Activated T-cell treated with anti-CD3 and anti-CD28 coated beads for 4 hours (primary cell): Measurements from ENCODE around the gene IBSP.

Source experiments
- DNase-seq: peaks from one replicate; pipeline ENCODE4 v3.0.0-alpha.2; 2020

Gene IBSP

DNA sequence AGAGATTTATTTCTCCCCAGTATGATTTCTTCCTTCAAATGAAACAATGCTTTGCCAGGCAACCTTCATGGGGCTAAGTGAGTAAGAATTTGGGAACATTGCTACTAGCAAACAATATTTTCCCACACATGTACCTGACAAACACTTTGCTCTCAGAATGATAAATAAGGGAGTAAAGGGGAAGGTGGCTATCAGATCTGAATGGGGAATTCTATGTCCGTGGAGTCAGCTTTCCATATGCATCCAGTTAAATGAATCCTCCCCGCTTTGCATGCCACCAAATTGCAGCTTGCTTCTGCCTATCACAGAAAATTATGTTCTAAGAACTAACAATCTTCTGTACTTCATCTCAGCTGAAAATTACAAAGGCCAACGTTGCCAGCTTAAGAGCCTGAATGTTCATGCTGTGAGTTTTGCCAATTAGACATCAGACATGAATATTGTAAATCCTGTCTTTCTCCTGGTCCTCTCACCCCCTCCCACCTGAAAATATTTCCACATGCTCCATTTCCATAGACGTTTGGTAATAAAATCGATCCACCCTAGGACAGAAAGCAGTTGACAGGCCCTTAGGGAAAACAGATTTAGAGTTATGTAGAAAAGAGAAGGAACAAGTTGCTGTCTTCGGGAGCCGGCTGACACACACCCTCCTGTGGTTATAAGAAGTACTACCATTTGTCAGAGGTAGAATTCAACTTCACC, 39.7 kb downstream of the IBSP start:
- DNase-seq, result no peak

DNA sequence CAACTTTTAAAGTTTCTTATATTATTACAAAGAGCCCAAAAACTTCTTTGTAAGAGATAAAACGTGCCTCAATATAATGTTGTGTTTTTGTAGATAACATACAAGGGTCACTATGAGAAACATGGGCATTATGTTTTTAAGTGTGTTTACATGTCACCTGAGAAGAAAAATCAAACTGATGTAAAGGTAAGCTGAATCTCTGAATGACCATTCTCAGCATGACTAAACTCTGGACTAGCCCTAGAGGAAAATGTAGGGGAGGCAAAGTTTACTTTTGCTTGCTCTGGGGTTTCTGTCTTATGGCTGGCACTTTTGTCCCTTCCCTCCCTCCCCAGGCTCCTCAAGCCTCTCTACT, 40.2 kb downstream of the IBSP start:
- DNase-seq, result no peak

DNA sequence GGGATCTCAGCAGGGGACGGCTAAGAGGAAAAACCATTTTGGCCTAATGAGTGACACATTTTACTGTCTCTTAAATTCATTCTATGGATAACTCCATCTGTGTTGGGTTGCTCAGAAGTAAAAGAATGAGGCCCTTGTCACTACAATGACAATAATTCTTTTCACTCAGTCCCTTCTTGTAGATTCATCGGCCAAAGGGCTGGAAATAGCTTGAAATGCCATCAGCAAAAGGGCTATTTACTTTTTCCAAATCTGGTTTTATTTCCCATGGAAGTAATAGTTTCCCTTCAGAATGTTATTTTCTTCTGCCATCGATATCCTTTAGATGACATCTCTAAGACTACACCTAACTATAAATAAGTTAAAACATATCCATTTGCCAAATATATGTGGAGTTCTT, 40.8 kb downstream of the IBSP start:
- no peak for DNase-seq

DNA sequence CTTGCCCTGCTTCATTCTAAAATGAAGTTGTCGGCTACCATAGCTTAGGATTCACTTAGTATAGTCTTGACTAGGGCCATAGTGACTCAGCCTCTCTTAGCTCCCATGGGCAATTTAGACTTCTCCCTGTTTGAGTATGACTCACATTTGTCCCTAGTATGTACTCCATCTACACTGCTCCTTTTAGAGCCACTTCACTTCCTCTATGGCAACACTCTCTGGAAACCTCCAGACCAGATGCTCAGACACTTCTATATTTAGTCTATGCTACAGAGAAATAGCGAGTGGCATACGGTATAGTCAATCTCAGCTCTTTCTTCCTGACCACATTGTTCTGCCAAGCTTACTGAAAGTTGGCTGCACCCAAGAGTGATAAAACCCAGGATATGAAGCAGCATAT, 44.6 kb downstream of the IBSP start:
- DNase-seq, result no peak

DNA sequence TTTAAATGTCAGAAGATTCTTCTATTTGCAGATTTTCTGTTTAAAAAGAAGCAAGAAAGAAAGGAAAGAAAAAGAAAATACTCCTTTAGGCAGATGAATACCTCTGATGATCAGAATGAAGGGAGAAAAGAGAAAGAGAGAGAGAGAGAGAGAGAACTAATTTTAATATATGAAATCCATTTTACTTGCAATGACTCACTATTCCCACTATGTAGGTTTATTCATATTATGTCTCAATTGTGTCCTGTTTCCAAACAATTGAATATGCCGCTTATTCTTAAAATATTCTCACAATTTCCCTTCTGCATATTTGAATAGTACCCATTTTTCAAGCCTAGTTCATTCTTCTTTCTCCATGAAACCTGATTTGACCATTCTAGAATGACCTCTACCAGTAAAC, 45.1 kb downstream of the IBSP start:
- no peak for DNase-seq

DNA sequence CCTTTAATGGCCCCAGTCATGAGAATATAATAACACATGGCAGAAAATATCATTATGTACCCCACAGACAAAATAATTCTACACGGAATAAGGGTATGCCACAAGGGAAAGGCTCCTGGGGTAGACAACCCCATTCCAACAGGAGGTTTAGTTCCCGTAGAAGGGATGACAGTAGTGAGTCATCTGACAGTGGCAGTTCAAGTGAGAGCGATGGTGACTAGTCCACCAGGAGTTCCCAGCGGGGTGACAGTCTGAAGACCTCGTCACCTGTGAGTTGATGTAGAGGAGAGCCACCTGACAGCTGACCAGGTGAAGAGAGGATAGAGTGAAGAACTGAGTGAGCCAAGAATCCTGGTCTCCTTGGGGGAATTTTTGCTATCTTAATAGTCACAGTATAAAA, 46.9 kb downstream of the IBSP start:
- no peak for DNase-seq

DNA sequence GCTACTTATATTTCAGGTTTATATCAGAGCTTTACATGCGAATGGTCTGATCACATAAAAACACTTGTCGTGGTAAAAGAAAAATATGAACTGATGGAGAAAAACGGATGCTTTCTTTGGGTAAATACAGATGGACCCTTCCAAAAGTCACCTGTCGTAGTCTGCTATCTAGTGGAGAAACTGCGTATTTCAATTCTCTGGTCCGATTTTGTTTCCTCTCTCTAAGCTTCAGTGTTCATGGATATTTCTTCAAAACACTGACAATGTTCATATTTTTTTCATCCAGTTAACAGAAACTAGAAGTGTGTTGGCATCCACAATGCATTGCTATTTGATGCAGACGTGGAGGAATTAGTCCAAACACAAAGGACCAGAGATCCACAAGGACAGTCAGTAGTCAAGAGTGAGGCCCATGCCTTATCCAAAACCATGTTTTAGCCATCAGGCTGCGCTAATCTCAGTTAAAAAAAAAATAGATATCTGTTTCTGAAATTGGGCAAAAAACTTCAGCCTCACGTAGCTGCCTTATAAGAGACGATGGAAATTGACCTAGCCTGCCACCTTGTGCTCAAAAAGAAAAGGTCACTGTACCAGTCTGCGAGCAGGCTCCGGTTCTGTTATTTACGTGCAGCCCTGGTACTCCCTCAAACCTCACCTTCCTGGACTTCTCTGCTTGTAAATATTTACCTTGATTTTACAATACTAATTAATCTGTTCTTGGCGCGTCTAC, 49.4 kb downstream of the IBSP start:
- DNase-seq, result peak; percentile 8

DNA sequence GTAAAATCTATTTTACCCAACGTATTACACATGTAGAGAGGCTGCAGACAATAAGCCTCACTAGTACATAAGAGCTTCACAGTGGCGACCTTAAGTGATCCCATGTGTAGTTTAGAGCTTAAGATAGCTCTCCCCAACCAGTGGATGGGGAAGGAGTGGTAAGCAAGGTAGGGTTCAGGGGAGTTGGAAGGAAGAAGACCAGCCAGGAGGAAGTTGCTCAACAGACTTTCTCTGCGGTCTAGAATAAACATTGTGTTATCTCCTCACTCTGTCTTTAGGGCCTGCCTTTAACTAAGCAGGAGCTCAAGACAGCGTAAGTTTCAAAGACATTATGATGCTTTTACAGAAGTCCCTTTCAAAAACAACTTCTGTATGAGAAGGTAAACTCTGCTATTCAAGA, 50.3 kb downstream of the IBSP start:
- no peak for DNase-seq

DNA sequence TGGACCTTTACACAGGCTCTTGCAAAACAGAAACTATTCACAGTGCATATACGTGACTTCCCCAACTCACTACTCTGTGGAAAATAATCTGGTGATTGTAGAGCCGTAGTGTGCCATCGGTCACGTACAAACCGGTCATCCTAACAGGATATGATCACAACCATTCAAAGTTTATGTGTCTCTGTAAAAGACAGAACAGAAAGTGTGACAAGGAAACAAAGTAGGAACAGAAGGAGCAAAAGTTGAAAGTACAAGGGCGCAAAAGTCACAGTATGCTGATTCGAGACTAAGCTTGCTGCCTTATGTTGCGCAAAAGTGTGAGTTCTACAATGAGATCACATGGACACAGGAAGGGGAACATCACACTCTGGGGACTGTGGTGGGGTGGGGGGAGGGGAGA, 52.0 kb downstream of the IBSP start:
- no peak for DNase-seq

DNA sequence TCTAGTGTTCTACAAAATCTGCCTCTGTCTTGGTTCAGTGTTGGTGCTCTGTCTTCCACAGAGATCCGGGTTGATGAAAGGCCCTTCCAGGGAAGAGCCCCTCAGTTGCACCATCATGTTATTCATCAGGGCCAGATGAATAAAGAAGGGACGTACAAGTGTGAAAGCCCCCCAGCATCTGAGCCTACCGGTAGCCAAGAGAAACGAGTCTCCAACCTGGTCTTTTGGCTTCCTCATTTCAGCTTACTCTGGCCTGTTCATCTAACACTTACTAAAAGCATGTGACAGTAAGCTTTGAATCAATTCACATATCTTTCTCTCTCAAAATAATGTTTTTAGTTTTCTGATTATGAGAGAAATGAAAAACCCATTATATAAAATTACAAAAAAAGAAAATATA, 52.6 kb downstream of the IBSP start:
- no peak for DNase-seq

DNA sequence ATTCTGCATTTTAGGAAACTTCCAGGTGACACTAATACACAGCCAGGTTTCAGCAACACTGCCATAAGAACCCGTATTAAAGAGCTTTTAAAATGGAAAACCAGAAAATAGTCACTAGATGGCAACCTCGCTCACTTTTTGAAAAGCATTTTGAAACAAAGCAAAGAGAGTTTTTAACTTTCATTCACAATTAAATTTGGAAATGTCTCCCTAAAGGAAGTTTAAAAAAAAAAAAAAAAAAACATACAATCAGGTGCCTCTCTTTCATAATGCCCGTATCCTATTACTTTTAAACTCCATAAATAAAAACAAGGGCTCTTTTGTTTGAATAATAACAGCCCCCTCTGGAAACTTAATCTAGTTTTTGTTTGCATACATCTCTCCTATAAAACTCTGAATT, 53.8 kb downstream of the IBSP start:
- DNase-seq, result no peak

DNA sequence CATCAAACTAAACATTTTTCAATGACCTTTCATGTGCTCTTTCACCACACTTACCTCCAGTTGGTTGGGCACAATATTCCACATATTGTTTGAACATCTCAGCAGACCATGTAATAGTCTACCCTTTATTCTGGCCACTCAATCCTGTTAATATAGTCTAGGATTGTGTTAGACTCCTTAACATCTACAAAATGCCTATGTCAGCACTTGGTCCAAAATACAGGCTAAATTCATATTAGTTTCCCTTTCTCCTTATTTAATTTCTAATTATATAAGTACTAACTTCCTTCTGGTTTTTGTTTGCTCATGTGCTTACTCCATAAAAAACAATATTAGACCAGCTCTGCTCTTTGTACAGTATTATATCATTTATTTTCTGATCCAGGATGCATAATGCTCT, 54.5 kb downstream of the IBSP start:
- no peak for DNase-seq

DNA sequence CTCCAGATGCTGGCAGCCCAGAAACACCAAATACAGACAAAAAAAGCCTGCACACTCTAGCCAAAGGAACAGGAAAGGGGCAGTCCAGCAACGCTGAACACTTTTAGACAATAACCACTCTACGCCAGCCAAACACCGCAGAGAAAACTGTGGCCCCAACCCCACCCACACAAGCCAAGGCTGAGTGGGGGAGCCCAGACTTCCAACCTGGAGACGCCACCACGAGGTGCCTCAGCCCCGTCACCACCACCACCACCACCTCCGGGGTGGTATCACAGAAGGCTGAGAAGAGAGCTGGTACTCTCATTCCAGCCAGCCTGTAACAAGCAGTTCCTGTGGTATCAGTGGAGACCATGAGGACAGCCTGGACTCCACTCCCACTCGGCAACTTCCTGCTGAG, 56.2 kb downstream of the IBSP start:
- no peak for DNase-seq

DNA sequence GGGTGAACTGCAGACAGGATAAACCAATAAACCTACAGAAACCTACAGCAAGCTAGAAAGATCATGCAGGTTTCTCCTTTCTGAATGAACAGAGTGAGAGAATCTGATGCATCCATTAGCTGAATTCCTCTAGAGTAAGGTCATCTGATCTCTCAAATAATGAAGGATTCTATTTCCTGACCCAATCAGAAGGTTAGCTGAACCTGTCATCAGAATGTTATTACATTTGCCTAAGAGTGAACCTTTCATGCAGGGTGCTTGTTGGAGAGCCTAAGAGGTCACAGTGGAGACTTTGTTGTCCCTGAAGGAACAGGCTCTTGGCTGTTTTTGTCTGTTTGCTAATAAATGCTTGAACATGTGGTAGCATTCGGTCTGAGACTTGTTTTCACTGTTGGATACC, 57.5 kb downstream of the IBSP start:
- DNase-seq, result no peak

DNA sequence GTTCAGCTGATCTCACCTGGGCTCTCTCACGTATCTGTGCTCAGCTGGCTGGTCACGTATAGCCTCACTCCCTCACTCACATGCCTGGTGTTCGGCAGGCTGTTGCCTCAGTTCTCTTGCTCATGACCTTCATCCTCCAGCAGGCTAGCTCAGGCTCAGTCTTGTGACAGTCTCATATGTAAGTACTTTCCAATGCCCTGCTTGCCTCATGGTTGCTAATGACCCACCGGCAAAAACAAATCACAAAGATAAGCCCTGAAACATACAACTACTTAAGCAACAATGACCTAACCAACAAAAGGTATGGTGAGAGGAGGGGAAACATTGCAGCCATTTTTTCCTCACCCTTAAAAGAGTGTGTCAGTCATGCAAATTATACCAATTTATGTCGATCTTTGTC, 58.4 kb downstream of the IBSP start:
- no peak for DNase-seq
